ENCODE results near the gene TEKT1. TPM values are rescaled to one million over a fixed set of nuclear protein-coding genes. Genes with fewer than 3 reads are reported as not detected.
"Not testable (repeated sequence)": the region's sequence is repeated elsewhere in the genome, so short reads cannot be mapped to it uniquely, and the experiment has no call there.

The TEKT1 gene
- total RNA-seq, 2 experiments from 2014 or later = not detected

DNA sequence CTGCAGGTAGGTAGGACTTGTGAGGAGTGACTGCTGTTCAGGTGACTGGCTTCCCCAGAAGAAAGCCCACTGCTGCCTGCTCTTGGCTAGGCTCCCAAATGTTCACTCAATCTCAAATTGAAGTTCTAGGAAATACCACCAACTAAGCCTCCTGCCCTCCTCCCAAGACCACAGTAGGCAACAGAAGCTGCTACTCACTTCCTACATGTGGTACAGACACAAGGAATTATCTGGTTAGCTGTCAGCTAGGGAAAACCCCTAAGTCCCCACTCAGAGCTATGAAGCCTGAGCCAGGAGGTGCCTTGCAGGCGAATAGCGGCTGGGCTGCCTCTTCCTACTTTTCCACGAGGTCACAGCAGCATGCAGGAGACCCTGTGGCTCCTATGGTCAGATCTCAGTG lies 50.6 kb downstream of the TEKT1 start:
- H3K9me3 Mint-ChIP-seq = peaks cover 4% of the 10 kb centered on the region
- peaks cover 6% of the 10 kb centered on the region for H3K4me1 Mint-ChIP-seq (ENCODE audit: low read depth)
- H3K4me3 Mint-ChIP-seq = no peak overlapping the region
- peaks cover 56% of the 10 kb centered on the region for H3K27me3 Mint-ChIP-seq (ENCODE audit: low read depth)
- no peak for DNase-seq
- H3K27ac Mint-ChIP-seq = no peak overlapping the region
- H3K36me3 Mint-ChIP-seq (ENCODE audit: low read depth) = no peaks in the 10 kb centered on the region
- CTCF ChIA-PET = interaction anchor here (0.7 kb wide), 1 partner anchor 114 kb away, joined by 3 read pairs; no protein-coding TSS in a partner anchor
- intact Hi-C loops (cut with micrococcal nuclease) = no loop called here

DNA sequence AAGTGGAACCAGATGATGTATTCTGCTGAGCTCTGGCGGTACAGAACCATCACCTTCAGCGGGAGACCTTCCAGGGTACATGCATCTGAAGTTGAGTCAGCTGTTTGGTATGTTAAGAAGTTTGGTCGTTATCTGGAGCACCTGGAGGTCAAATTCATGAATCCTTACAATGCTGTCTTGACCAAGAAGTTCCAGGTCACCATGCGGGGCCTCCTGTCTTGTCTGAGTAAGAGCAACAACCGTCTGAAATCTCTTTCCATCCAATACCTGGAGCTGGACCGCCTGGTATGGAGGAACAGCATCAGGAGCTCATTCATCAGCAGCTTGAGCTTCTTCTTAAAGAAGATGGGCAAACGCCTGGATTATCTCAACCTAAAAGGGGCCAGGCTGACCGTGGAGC lies 51.5 kb downstream of the TEKT1 start:
- CTCF ChIA-PET = no interaction called here
- Mint-ChIP-seq H3K27ac (no peak overlapping the region), H3K9me3 (peaks cover 7% of the 10 kb centered on the region), H3K4me1 (ENCODE audit: low read depth) (peaks cover 3% of the 10 kb centered on the region), H3K4me3 (no peak overlapping the region), H3K36me3 (ENCODE audit: low read depth) (peaks cover 3% of the 10 kb centered on the region), H3K27me3 (ENCODE audit: low read depth) (peaks cover 54% of the 10 kb centered on the region)
- intact Hi-C loops (cut with micrococcal nuclease) = no loop called here
- no peak for DNase-seq

DNA sequence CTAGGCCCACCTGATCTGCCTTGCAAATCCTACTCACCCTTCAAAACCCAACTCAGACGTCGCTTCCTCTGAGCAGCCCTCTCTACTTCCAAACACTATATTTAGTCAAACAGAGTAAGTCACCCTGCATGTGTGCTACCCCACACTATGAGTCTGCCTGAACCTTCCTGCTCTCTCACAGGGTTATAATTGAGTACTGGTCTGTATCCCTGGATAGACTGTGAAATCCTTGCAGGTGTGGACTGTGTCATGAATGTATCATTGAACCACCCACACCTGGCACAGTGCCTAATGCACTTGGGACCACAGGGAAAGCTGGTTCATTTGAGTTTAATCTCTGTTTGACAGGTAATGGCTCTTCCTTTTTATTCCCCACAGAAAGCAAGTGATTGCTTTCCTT lies 52.1 kb downstream of the TEKT1 start:
- H3K27me3 Mint-ChIP-seq (ENCODE audit: low read depth) = peaks cover 55% of the 10 kb centered on the region
- intact Hi-C loops (cut with micrococcal nuclease) = no loop called here
- no peak for DNase-seq
- peaks cover 6% of the 10 kb centered on the region for H3K36me3 Mint-ChIP-seq (ENCODE audit: low read depth)
- H3K9me3 Mint-ChIP-seq = peaks cover 12% of the 10 kb centered on the region
- CTCF ChIA-PET = no interaction called here
- peaks cover 3% of the 10 kb centered on the region for H3K4me1 Mint-ChIP-seq (ENCODE audit: low read depth)
- no peak overlapping the region for H3K4me3 Mint-ChIP-seq
- H3K27ac Mint-ChIP-seq = no peak overlapping the region

DNA sequence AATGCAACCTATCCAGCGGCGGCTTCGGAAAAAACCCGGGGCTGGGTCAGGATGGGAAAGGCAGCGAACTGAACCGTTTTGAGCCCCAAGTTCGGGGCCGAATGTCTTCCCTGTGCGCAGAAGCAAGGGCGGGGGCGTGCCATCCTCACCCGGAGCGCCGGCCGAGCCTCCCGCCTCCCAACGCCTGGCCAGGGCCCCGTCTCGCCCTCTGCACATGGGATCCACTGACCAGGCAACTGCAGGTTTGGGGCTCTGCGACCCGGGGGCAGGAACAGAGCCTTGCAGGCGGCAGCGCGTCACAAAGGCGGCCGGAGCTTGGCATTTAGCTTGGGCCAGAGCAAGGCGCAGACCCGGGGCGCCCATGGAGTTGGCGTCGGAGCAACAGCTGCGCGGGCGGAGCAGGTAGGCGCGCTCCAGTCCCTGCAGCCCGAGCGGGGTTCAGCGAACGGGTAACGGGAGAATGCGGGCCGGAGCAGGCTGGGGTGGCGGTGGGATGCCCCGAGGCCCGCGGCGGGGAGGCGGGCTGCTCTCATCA lies 55.6 kb downstream of the TEKT1 start, which contains the start of gene FBXO39:
Gene FBXO39, plus strand, starts transcription at position 345 of the 535 bp plus-strand sequence. CDS start 3,654 bp downstream, outside the sequence.
- H3K27me3 Mint-ChIP-seq (ENCODE audit: low read depth) = peaks cover 39% of the 10 kb centered on the region
- CTCF ChIA-PET = no interaction called here
- H3K4me3 Mint-ChIP-seq = no peak within 1 kb of the TSS
- peaks cover 31% of the 10 kb centered on the region for H3K9me3 Mint-ChIP-seq
- no peak within 1 kb of the TSS for H3K27ac Mint-ChIP-seq
- H3K36me3 Mint-ChIP-seq (ENCODE audit: low read depth) = peaks cover 39% of the 10 kb centered on the region
- intact Hi-C loops (cut with micrococcal nuclease) = no loop called here
- no peak for DNase-seq
- H3K4me1 Mint-ChIP-seq (ENCODE audit: low read depth) = peaks cover 3% of the 10 kb centered on the region

DNA sequence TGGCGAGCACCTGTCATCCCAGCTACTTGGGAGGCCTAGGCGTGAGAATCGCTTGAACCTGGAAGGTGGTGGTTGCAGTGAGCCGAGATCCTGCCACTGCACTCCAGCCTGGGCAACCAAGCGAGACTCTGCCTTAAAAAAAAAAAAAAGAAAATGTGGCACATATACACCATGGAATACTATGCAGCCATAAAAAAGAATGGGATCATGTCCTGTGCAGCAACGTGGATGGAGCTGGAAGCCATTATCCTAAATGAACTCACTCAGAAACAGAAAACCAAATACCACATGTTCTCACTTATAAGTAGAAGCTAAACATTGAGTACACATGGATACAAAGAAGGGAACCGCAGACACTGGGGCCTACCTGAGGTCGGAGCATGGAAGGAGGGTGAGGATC lies 56.6 kb downstream of the TEKT1 start:
- H3K4me1 Mint-ChIP-seq (ENCODE audit: low read depth); H3K4me3 Mint-ChIP-seq; H3K27ac Mint-ChIP-seq; DNase-seq; CTCF ChIA-PET; intact Hi-C loops (cut with micrococcal nuclease): not testable (repeated sequence)
- H3K36me3 Mint-ChIP-seq (ENCODE audit: low read depth) = peaks cover 48% of the 10 kb centered on the region
- H3K9me3 Mint-ChIP-seq = peaks cover 32% of the 10 kb centered on the region
- peaks cover 35% of the 10 kb centered on the region for H3K27me3 Mint-ChIP-seq (ENCODE audit: low read depth)

DNA sequence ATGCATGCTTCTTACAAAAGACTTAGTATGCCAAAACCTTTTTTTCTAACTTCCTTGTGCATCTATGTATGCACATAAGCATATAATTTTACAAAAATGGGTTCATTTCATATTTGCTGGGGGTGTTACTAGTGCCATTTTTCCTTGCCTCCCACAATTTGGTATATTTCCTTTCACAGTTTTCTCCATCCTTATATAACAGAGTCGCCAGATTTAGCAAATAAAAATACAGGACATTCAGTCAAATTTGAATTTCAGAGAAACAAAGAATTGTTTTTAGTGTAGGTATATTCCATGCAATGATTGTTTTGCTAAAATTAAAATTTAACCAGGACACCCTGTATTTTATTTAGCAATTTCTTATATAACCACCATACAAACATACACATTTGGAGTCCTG lies 59.5 kb downstream of the TEKT1 start:
- no peak overlapping the region for H3K27ac Mint-ChIP-seq
- intact Hi-C loops (cut with micrococcal nuclease) = no loop called here
- CTCF ChIA-PET = no interaction called here
- H3K27me3 Mint-ChIP-seq (ENCODE audit: low read depth) = peaks cover 13% of the 10 kb centered on the region
- peaks cover 3% of the 10 kb centered on the region for H3K4me1 Mint-ChIP-seq (ENCODE audit: low read depth)
- no peak for DNase-seq
- H3K9me3 Mint-ChIP-seq = peaks cover 49% of the 10 kb centered on the region
- H3K4me3 Mint-ChIP-seq = no peak overlapping the region
- H3K36me3 Mint-ChIP-seq (ENCODE audit: low read depth) = peaks cover 75% of the 10 kb centered on the region

DNA sequence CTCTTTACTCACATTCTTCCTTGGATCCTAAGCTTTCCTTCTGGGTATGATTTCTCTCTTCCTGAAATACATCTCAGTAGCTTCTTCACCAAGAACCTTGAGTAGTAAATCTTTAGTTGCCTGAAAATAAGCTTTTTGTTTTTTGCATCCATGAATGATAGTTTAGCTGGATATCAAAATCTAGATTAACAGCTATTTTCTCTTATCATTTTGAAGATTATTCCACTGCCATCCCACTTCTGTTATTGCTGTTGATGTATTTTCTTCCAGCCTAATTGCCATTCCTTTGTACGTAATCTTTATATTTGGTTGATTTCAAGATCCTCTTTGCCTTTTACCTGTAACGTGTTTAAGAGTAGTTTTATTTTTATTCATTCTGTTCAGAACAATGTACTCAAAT lies 63.1 kb downstream of the TEKT1 start:
- DNase-seq = no peak
- Mint-ChIP-seq H3K9me3 (peaks cover 42% of the 10 kb centered on the region), H3K27me3 (ENCODE audit: low read depth) (no peaks in the 10 kb centered on the region), H3K4me3 (no peak overlapping the region), H3K27ac (no peak overlapping the region), H3K36me3 (ENCODE audit: low read depth) (peaks cover 92% of the 10 kb centered on the region), H3K4me1 (ENCODE audit: low read depth) (no peaks in the 10 kb centered on the region)
- CTCF ChIA-PET = no interaction called here
- intact Hi-C loops (cut with micrococcal nuclease) = no loop called here

DNA sequence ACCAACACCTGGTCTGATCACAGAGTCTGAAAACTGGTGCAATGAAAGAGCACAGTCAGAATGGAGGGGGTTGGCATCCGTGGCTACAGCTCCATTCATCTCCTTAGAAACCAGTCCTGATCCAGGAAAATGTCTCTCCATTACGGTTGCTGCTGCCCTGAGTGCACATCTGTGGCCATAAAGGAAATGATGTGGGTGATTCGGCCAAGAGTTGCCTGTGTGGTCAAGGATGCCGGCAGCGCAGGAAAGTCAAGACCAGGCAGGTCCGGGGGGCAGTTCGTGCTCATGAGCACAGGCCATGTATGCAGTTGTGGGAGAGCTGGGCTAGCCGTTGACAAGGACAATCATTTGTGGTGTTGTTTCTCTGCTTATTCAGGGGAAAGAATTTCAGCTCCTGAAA lies 69.8 kb downstream of the TEKT1 start:
- H3K27me3 Mint-ChIP-seq (ENCODE audit: low read depth) = no peaks in the 10 kb centered on the region
- H3K9me3 Mint-ChIP-seq = peaks cover 9% of the 10 kb centered on the region
- CTCF ChIA-PET = no interaction called here
- H3K4me1 Mint-ChIP-seq (ENCODE audit: low read depth) = peaks cover 13% of the 10 kb centered on the region
- no peak overlapping the region for H3K4me3 Mint-ChIP-seq
- intact Hi-C loops (cut with micrococcal nuclease) = no loop called here
- no peak overlapping the region for H3K27ac Mint-ChIP-seq
- peaks cover 87% of the 10 kb centered on the region for H3K36me3 Mint-ChIP-seq (ENCODE audit: low read depth)
- DNase-seq = no peak

DNA sequence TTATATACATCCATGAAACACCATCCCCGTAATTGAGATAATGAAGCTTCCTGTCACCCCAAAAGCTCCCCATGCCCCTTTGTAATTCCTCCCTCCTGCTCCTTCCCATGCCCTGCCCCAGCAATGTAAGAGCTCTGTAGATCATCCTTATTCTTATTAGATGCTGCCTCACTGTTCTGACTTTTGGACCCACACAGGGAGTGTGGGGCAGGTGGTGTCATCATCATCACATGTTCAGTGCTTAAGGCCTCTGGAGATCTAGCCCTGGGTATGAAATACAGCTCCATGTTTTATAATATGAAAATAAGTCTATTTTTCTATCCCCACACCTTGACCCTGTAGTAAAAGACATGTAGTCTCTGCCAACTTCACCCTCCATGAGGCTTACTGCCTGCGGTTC lies 73.8 kb downstream of the TEKT1 start:
- peaks cover 44% of the 10 kb centered on the region for H3K4me1 Mint-ChIP-seq (ENCODE audit: low read depth)

DNA sequence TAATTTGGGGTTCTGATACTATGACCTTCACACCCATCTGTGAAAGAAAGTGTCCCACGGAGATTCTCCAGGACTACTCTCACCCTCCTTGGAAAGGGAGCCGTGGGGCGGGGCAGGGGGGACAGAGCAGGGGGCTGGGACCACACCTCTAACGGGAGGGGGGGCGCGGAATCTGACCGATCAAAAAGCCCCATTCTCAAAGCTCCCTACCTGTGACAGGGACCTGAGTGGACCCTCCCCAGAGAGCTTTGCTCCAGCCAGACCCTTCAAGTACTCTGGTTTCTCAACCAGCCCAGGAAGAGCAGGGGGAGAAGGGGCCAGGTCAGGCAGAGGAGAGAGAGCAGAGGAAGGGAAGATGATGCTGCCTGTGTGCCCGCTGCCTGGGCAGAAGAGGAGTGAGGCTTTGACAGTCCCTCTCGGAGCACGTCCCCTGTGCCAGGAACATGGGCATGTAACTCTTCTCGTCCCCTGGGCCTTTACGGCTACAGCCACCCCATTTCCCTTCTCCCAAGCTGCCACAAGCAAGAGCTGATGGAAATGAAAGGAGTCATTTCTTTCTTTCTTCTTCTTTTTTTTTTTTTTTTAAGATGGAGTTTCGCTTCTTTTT lies 75.0 kb downstream of the TEKT1 start:
- Mint-ChIP-seq H3K27ac (peak overlapping the region; percentile 84), H3K27me3 (ENCODE audit: low read depth) (no peaks in the 10 kb centered on the region), H3K9me3 (no peaks in the 10 kb centered on the region), H3K36me3 (ENCODE audit: low read depth) (peaks cover 43% of the 10 kb centered on the region), H3K4me1 (ENCODE audit: low read depth) (peaks cover 53% of the 10 kb centered on the region), H3K4me3 (peak overlapping the region; percentile 93)
- intact Hi-C loops (cut with micrococcal nuclease) = loop anchor here (5.0 kb wide), 2 partner anchors 89 to 104 kb away; partner anchors contain the start of genes C17orf100 and MED31
- CTCF ChIA-PET = interaction anchor here (1.3 to 1.4 kb wide), 3 partner anchors 87 to 283 kb away, joined by 3 to 4 read pairs (median 3); no protein-coding TSS in a partner anchor
- DNase-seq = peak; percentile 23

More for the DNA sequence above, 73.8 kb downstream of the TEKT1 start:
- CTCF ChIA-PET = interaction anchor here (0.8 to 1.4 kb wide), 2 partner anchors 86 to 91 kb away, joined by 4 read pairs; no protein-coding TSS in a partner anchor
- Mint-ChIP-seq H3K36me3 (ENCODE audit: low read depth) (peaks cover 54% of the 10 kb centered on the region), H3K4me3 (peak overlapping the region; percentile 38), H3K9me3 (no peaks in the 10 kb centered on the region), H3K27me3 (ENCODE audit: low read depth) (no peaks in the 10 kb centered on the region), H3K27ac (no peak overlapping the region)
- intact Hi-C loops (cut with micrococcal nuclease) = loop anchor here (5.0 kb wide), 2 partner anchors 90 to 105 kb away; partner anchors contain the start of genes C17orf100 and MED31
- DNase-seq = no peak

DNA sequence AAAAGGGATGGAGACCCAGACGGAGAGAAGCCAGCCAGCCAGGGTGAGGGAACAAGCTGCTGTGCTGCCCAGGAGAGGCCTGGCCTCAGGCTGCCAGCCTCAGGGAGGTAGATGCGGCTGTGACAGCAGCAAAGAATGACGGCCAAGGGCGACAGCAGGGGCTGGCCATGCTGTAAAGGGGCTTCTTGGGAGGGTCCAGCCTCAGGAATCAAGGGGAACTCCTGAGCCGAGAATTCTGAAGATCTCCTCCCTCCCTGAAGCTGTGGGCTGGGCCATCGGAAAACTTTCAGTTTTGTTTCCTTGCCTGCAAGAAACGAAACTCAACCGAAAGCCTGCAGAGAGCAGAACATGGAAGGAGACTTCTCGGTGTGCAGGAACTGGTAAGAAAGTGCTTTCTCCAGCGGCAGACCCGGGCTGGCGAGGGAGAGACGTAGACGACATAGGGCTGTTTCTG lies 75.8 kb downstream of the TEKT1 start, which contains the start of gene XAF1:
Gene XAF1, plus strand, starts transcription at position 316 of the 454 bp plus-strand sequence. Its CDS starts 33 bp downstream, at position 349.
- Mint-ChIP-seq H3K4me3 (peak within 1 kb of the TSS; percentile 93), H3K4me1 (ENCODE audit: low read depth) (peaks cover 53% of the 10 kb centered on the region), H3K27ac (peak within 1 kb of the TSS; percentile 84), H3K9me3 (no peaks in the 10 kb centered on the region), H3K27me3 (ENCODE audit: low read depth) (no peaks in the 10 kb centered on the region), H3K36me3 (ENCODE audit: low read depth) (peaks cover 36% of the 10 kb centered on the region)
- intact Hi-C loops (cut with micrococcal nuclease) = loop anchor here (5.0 kb wide), 2 partner anchors 88 to 103 kb away; partner anchors contain the start of genes C17orf100 and MED31
- peak; percentile 61 for DNase-seq
- CTCF ChIA-PET = interaction anchor here (0.7 to 1.3 kb wide), 3 partner anchors 89 to 282 kb away, joined by 3 read pairs; no protein-coding TSS in a partner anchor

DNA sequence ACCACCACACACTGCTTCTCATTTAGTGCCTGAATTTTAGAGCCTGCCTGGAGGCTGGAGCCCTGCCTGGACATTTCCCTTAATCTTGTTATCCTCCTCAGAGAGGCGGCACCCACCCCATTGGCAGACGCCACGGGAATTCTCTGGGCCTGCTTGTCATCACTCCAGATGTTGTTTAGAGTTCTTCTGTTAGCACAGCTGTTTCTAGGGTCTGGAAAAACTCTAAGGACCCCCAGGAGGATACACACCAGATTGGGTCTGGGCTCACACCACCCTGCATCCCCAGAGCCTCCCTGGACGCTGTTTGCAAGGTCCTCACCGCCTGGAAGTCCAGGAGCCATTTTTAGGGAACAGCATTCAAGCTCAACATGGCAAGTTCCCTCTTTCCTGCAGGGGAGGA lies 76.2 kb downstream of the TEKT1 start:
- H3K4me1 Mint-ChIP-seq (ENCODE audit: low read depth) = peaks cover 53% of the 10 kb centered on the region

More for the DNA sequence above, 76.2 kb downstream of the TEKT1 start:
- DNase-seq = no peak
- intact Hi-C loops (cut with micrococcal nuclease) = loop anchor here (5.0 kb wide), 2 partner anchors 88 to 103 kb away; partner anchors contain the start of genes C17orf100 and MED31
- Mint-ChIP-seq H3K27ac (peak overlapping the region; percentile 84), H3K4me3 (peak overlapping the region; percentile 93), H3K36me3 (ENCODE audit: low read depth) (peaks cover 31% of the 10 kb centered on the region), H3K27me3 (ENCODE audit: low read depth) (no peaks in the 10 kb centered on the region), H3K9me3 (no peaks in the 10 kb centered on the region)
- CTCF ChIA-PET = interaction anchor here (0.7 to 1.3 kb wide), 3 partner anchors 88 to 282 kb away, joined by 3 read pairs; no protein-coding TSS in a partner anchor
